ENCODE data around the gene CDH15. TPM values are rescaled to one million over a fixed set of nuclear protein-coding genes. Genes with fewer than 3 reads are reported as not detected.

Gene CDH15
- total RNA-seq: 0.24 TPM in 1 of 2 replicates, not detected in the other

GRCh38 chr16:89171216-89172170 lies at the start of gene CDH15:
Gene CDH15 (plus strand): TSS chr16:89171748. CDS start chr16:89171832, 84 bp downstream.

DNA sequence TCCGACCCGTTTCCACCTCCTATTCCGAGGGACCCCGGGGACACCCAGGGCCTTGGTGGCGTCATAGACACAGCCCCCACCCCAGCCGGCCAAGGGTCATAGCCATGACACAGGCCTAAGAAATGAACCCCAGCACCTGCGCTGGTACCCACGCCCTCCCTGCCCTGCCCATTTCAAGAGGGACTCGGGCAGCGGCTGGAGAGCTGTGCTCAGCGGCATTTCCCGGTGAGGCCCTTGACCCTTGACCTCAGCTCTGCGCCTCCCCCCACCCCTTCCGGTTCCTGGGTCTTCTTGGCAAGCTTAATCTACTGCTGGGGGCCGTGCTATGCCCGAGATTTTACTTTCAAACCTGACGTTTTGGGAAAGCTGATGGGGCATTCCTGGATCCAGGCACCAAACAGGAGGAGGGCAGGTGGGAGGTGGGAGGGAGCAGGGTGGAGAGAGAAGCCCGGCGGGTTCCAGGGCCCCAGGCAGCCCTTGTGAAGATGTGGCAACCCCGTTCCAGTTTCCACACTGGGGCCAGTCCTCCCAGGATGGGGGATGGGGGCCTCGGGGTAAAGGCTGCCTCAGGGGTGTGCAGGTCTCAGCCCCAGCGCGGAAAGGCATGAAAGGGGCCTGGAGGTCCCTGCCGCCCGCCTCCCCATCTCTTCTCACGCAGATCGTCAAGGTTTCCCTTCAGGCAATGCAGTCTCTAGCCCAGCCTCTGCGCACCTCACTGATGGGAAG lies 28.7 kb downstream of the CDH15 start, which contains the start of gene SLC22A31:
Gene SLC22A31, minus strand, starts transcription at position 414 of the 726 bp plus-strand sequence. Its CDS starts 36 bp downstream, at position 378.

GRCh38 chr16:89217388-89218191 lies 46.0 kb downstream of the CDH15 start, which contains the start of gene ZNF778:
Gene ZNF778 (plus strand): TSS chr16:89217703. CDS start chr16:89221128, 3,425 bp downstream.

Other genes starting within 250 kb of the CDH15 start
- 0.48 and 0.64 TPM in 2 replicates for gene CBFA2T3, start 194.5 kb upstream of the CDH15 start, total RNA-seq
- gene ACSF3, start 77.9 kb upstream of the CDH15 start, total RNA-seq: 27.9 and 35.2 TPM in 2 replicates
- gene SLC22A31, start 28.8 kb downstream of the CDH15 start, total RNA-seq: not detected in 2 replicates
- 9.4 and 16.6 TPM in 2 replicates for gene ZNF778, start 46.0 kb downstream of the CDH15 start, total RNA-seq

Measured in tracheal epithelial cell (primary cell).